Measurements from ENCODE around the gene COX18.

COX18 gene

GRCh38 chr4:73069338-73070073, at the start of gene COX18:
Gene COX18 (minus strand): TSS chr4:73069716. CDS start chr4:73069649, 67 bp downstream.
- DNase-seq = peak; percentile 77

- DNase-seq = no peak
These were observed 40.0 kb upstream of the COX18 start for GRCh38 chr4:73109493-73109892.

- no peak for DNase-seq
These were observed 35.2 kb upstream of the COX18 start for GRCh38 chr4:73104695-73105094.

- DNase-seq = no peak
These were observed 34.4 kb upstream of the COX18 start for GRCh38 chr4:73103799-73104503.

- no peak for DNase-seq
These were observed 29.6 kb upstream of the COX18 start for GRCh38 chr4:73099143-73099542.

- no peak for DNase-seq
These were observed 29.2 kb upstream of the COX18 start for GRCh38 chr4:73098713-73099112.

- DNase-seq = no peak
These were observed 28.5 kb upstream of the COX18 start for GRCh38 chr4:73098016-73098415.

GRCh38 chr4:73092868-73093267, 23.4 kb upstream of the COX18 start:
- DNase-seq = no peak

GRCh38 chr4:73090738-73091137, 21.2 kb upstream of the COX18 start:
- DNase-seq = no peak

- DNase-seq = no peak
These were observed 18.4 kb upstream of the COX18 start for GRCh38 chr4:73087871-73088270.

GRCh38 chr4:73086095-73086868, 16.8 kb upstream of the COX18 start:
- no peak for DNase-seq

GRCh38 chr4:73080789-73081188, 11.3 kb upstream of the COX18 start:
- no peak for DNase-seq

GRCh38 chr4:73075832-73076231, 6.3 kb upstream of the COX18 start:
- DNase-seq = no peak

GRCh38 chr4:73070074-73070390, 516 bp upstream of the COX18 start:
- no peak for DNase-seq

GRCh38 chr4:73068491-73069337, 802 bp downstream of the COX18 start:
- no peak for DNase-seq

GRCh38 chr4:73067971-73068394, 1.5 kb downstream of the COX18 start:
- no peak for DNase-seq

- DNase-seq = no peak
These were observed 2.6 kb downstream of the COX18 start for GRCh38 chr4:73066928-73067327.

GRCh38 chr4:73066445-73066844, 3.1 kb downstream of the COX18 start:
- DNase-seq = no peak

GRCh38 chr4:73064536-73064935, 5.0 kb downstream of the COX18 start:
- no peak for DNase-seq

GRCh38 chr4:73055241-73055897, 14.1 kb downstream of the COX18 start:
- no peak for DNase-seq

GRCh38 chr4:73053974-73054480, 15.5 kb downstream of the COX18 start:
- no peak for DNase-seq

- no peak for DNase-seq
These were observed 16.4 kb downstream of the COX18 start for GRCh38 chr4:73053076-73053475.

Measured in NCI-H2081 treated with DMSO at 0.1 percent for 48 hours (cell line).